Activated naive CD8-positive, alpha-beta T cell treated with anti-CD3 and anti-CD28 coated beads, Interleukin-2, amount 10 ng/mL, durations not matched to agents 7 days and 5 days (primary cell): ENCODE results near the gene SALL1. TPM values are rescaled to one million over a fixed set of nuclear protein-coding genes. Genes with fewer than 3 reads are reported as not detected.

Experiments used
- ATAC-seq: fragments of 150-1000 bp; cut with Tn5 transposase; one replicate; pipeline ENCODE4 v1.10.0; 2021; ENCODE audit warnings: low read depth, moderate library complexity
- POLR2A ChIA-PET: fragments of 350-600 bp; sonication (Branson Sonifier 250); formaldehyde crosslinking; loops from one replicate; lab custom pipeline; 2021; ENCODE audit warnings: antibody characterized with exemption; lab: Charles Lee
- DNase-seq: peaks from one replicate; pipeline ENCODE4 v3.0.0; 2021
- H3K27ac Mint-ChIP-seq: one replicate; pipeline ENCODE4 v1.8.0; 2022; ENCODE audit warnings: mild to moderate bottlenecking, mixed read lengths
- H3K27me3 Mint-ChIP-seq: one replicate; pipeline ENCODE4 v1.8.0; 2022; ENCODE audit warnings: mild to moderate bottlenecking, moderate library complexity, mixed read lengths
- H3K36me3 Mint-ChIP-seq: one replicate; pipeline ENCODE4 v1.8.0; 2021; ENCODE audit warnings: mild to moderate bottlenecking, mixed read lengths
- H3K4me1 Mint-ChIP-seq: one replicate; pipeline ENCODE4 v1.8.0; 2021; ENCODE audit warnings: mixed read lengths
- H3K4me3 Mint-ChIP-seq: one replicate; pipeline ENCODE4 v1.8.0; 2022; ENCODE audit warnings: mild to moderate bottlenecking, moderate library complexity, mixed read lengths
- H3K9me3 Mint-ChIP-seq: one replicate; pipeline ENCODE4 v1.8.0; 2021; ENCODE audit warnings: mixed read lengths
- total RNA-seq, 2 experiments: library from RNA; stranded (reverse); gene quantifications; one replicate each; pipeline ENCODE4 v1.2.3, GENCODE V29; 2021

SALL1 gene
- total RNA-seq, 2 experiments from 2014 or later, result not detected

- Mint-ChIP-seq H3K36me3 (no peaks in the 10 kb centered on the region), H3K27me3 (peaks cover 13% of the 10 kb centered on the region), H3K27ac (no peak overlapping the region), H3K4me1 (no peaks in the 10 kb centered on the region), H3K9me3 (peaks cover 1% of the 10 kb centered on the region), H3K4me3 (no peak overlapping the region)
- no peak for ATAC-seq
- POLR2A ChIA-PET, result no interaction called here
- DNase-seq, result no peak
These were observed 43.3 kb downstream of the SALL1 start for GRCh38 chr16:51107742-51108141.

- Mint-ChIP-seq H3K27ac (no peak overlapping the region), H3K27me3 (peaks cover 5% of the 10 kb centered on the region), H3K4me1 (no peaks in the 10 kb centered on the region), H3K9me3 (peaks cover 1% of the 10 kb centered on the region), H3K36me3 (no peaks in the 10 kb centered on the region), H3K4me3 (no peak overlapping the region)
- DNase-seq (no peak), ATAC-seq (no peak)
- POLR2A ChIA-PET, result no interaction called here
These were observed 44.5 kb downstream of the SALL1 start for GRCh38 chr16:51106535-51106934.

GRCh38 chr16:51103590-51103989 is 47.5 kb downstream of the SALL1 start:
- Mint-ChIP-seq H3K4me3 (no peak overlapping the region), H3K9me3 (no peaks in the 10 kb centered on the region), H3K27me3 (peaks cover 2% of the 10 kb centered on the region), H3K36me3 (no peaks in the 10 kb centered on the region), H3K4me1 (no peaks in the 10 kb centered on the region), H3K27ac (no peak overlapping the region)
- POLR2A ChIA-PET, result no interaction called here
- no peak for ATAC-seq
- DNase-seq, result no peak

- no peak overlapping the region for H3K27ac Mint-ChIP-seq
- no peaks in the 10 kb centered on the region for H3K4me1 Mint-ChIP-seq
- no peaks in the 10 kb centered on the region for H3K36me3 Mint-ChIP-seq
- POLR2A ChIA-PET, result no interaction called here
- ATAC-seq, result no peak
- DNase-seq, result no peak
- peaks cover 2% of the 10 kb centered on the region for H3K27me3 Mint-ChIP-seq
- H3K4me3 Mint-ChIP-seq, result no peak overlapping the region
- H3K9me3 Mint-ChIP-seq, result no peaks in the 10 kb centered on the region
These were observed 53.3 kb downstream of the SALL1 start for GRCh38 chr16:51097729-51098128.

GRCh38 chr16:51095890-51096626 is 55.0 kb downstream of the SALL1 start:
- H3K4me3 Mint-ChIP-seq, result no peak overlapping the region
- no peaks in the 10 kb centered on the region for H3K27me3 Mint-ChIP-seq
- H3K9me3 Mint-ChIP-seq, result no peaks in the 10 kb centered on the region
- no peaks in the 10 kb centered on the region for H3K4me1 Mint-ChIP-seq
- POLR2A ChIA-PET, result no interaction called here
- ATAC-seq (no peak), DNase-seq (no peak)
- H3K36me3 Mint-ChIP-seq, result no peaks in the 10 kb centered on the region
- no peak overlapping the region for H3K27ac Mint-ChIP-seq

- Mint-ChIP-seq H3K27me3 (no peaks in the 10 kb centered on the region), H3K27ac (no peak overlapping the region), H3K4me1 (no peaks in the 10 kb centered on the region), H3K4me3 (no peak overlapping the region), H3K36me3 (no peaks in the 10 kb centered on the region), H3K9me3 (peaks cover 1% of the 10 kb centered on the region)
- DNase-seq, result no peak
- no peak for ATAC-seq
- POLR2A ChIA-PET, result no interaction called here
These were observed 55.8 kb downstream of the SALL1 start for GRCh38 chr16:51095084-51095881.

- H3K36me3 Mint-ChIP-seq, result no peaks in the 10 kb centered on the region
These were observed 57.3 kb downstream of the SALL1 start for GRCh38 chr16:51093726-51094280.

More at GRCh38 chr16:51093726-51094280, 57.3 kb downstream of the SALL1 start:
- DNase-seq, result no peak
- no peak for ATAC-seq
- Mint-ChIP-seq H3K4me3 (no peak overlapping the region), H3K4me1 (no peaks in the 10 kb centered on the region), H3K27me3 (no peaks in the 10 kb centered on the region), H3K9me3 (peaks cover 1% of the 10 kb centered on the region), H3K27ac (no peak overlapping the region)
- POLR2A ChIA-PET, result no interaction called here
